Left ventricle myocardium inferior (tissue), 1 donor: ENCODE data around the gene PRKCQ. TPM values are rescaled to one million over a fixed set of nuclear protein-coding genes. Genes with fewer than 3 reads are reported as not detected.
"Not testable (repeated sequence)": the region's sequence is repeated elsewhere in the genome, so short reads cannot be mapped to it uniquely, and the experiment has no call there.

Source experiments
- DNase-seq: peaks from one replicate; pipeline ENCODE4 v3.0.0-alpha.2; 2020
- H3K27ac ChIP-seq: fragments of 200-600 bp; replicated peaks from 2 replicates; pipeline ENCODE4 v1.8.0; 2021
- H3K27me3 ChIP-seq: fragments of 200-600 bp; 2 replicates; pipeline ENCODE4 v1.8.0; 2021; ENCODE audit warnings: low read depth
- H3K36me3 ChIP-seq: fragments of 200-600 bp; 2 replicates; pipeline ENCODE4 v1.8.0; 2021
- H3K4me1 ChIP-seq: fragments of 200-600 bp; 2 replicates; pipeline ENCODE4 v1.8.0; 2021
- H3K4me3 ChIP-seq: fragments of 200-600 bp; 2 replicates; pipeline ENCODE4 v1.8.0; 2021; ENCODE audit warnings: mild to moderate bottlenecking, moderate library complexity
- H3K9me3 ChIP-seq: fragments of 200-600 bp; replicated peaks from 2 replicates; pipeline ENCODE4 v1.8.0; 2021
- CTCF ChIP-seq: fragments of 200-600 bp; IDR thresholded peaks from 2 replicates; pipeline ENCODE4 v1.8.0; 2021; ENCODE audit warnings: antibody characterized with exemption, mild to moderate bottlenecking, borderline replicate concordance
- intact Hi-C: fragments of 100-400 bp; cut with micrococcal nuclease; formaldehyde crosslinking; loops from one replicate; pipeline ENCODE4 v1.11.0; 2022
- total RNA-seq: library from RNA; stranded (reverse); fragmentation: NEBNext Ultra II Directional; extraction: Animal tissue kit (Norgen Biotek cat#: 25700); gene quantifications from one replicate; pipeline ENCODE4 v1.2.1, GENCODE V29; 2021
- donor health status: DM: no; HTN: yes; CAD: no; lungs with severe emphysema.

Gene PRKCQ
- total RNA-seq, 1 donor from 2014 or later, result 0.16 TPM

- intact Hi-C loops, result no loop called here
- no peak overlapping the region for H3K27ac ChIP-seq
- H3K9me3 ChIP-seq, result no peaks in the 10 kb centered on the region
- no peak for DNase-seq
- H3K4me3 ChIP-seq, result no peak overlapping the region
- TF ChIP-seq CTCF, result no peak
- peaks cover 24% of the 10 kb centered on the region for H3K27me3 ChIP-seq
- H3K36me3 ChIP-seq, result no peaks in the 10 kb centered on the region
- H3K4me1 ChIP-seq, result no peaks in the 10 kb centered on the region
Measured at GRCh38 chr10:6473901-6474370, 106.1 kb downstream of the PRKCQ start.

GRCh38 chr10:6473430-6473829 is 106.6 kb downstream of the PRKCQ start:
- H3K27ac ChIP-seq, result no peak overlapping the region
- H3K4me1 ChIP-seq, result no peaks in the 10 kb centered on the region
- no peak overlapping the region for H3K4me3 ChIP-seq
- no peak for TF ChIP-seq CTCF
- intact Hi-C loops, result no loop called here
- peaks cover 29% of the 10 kb centered on the region for H3K27me3 ChIP-seq
- no peak for DNase-seq
- H3K9me3 ChIP-seq, result no peaks in the 10 kb centered on the region
- no peaks in the 10 kb centered on the region for H3K36me3 ChIP-seq

GRCh38 chr10:6472710-6473005 is 107.4 kb downstream of the PRKCQ start:
- H3K4me1 ChIP-seq, H3K4me3 ChIP-seq, H3K36me3 ChIP-seq, H3K9me3 ChIP-seq, H3K27ac ChIP-seq, DNase-seq, intact Hi-C loops: not testable (repeated sequence)
- H3K27me3 ChIP-seq, result peaks cover 33% of the 10 kb centered on the region

GRCh38 chr10:6470894-6471618 is 109.0 kb downstream of the PRKCQ start:
- no peak overlapping the region for H3K4me3 ChIP-seq
- peaks cover 46% of the 10 kb centered on the region for H3K27me3 ChIP-seq
- no peaks in the 10 kb centered on the region for H3K36me3 ChIP-seq
- H3K4me1 ChIP-seq, result no peaks in the 10 kb centered on the region
- no peak overlapping the region for H3K27ac ChIP-seq
- DNase-seq, result no peak
- intact Hi-C loops, result no loop called here
- no peak for TF ChIP-seq CTCF
- H3K9me3 ChIP-seq, result no peaks in the 10 kb centered on the region

GRCh38 chr10:6469661-6470060 is 110.4 kb downstream of the PRKCQ start:
- DNase-seq, result no peak
- no peaks in the 10 kb centered on the region for H3K9me3 ChIP-seq
- no peaks in the 10 kb centered on the region for H3K4me1 ChIP-seq
- no peaks in the 10 kb centered on the region for H3K36me3 ChIP-seq
- no peak for TF ChIP-seq CTCF
- H3K4me3 ChIP-seq, result no peak overlapping the region
- H3K27me3 ChIP-seq, result peaks cover 60% of the 10 kb centered on the region
- no peak overlapping the region for H3K27ac ChIP-seq
- intact Hi-C loops, result no loop called here

GRCh38 chr10:6465854-6466601 is 114.0 kb downstream of the PRKCQ start:
- intact Hi-C loops, result no loop called here
- no peak overlapping the region for H3K27ac ChIP-seq
- no peak overlapping the region for H3K4me3 ChIP-seq
- peaks cover 73% of the 10 kb centered on the region for H3K27me3 ChIP-seq
- no peaks in the 10 kb centered on the region for H3K9me3 ChIP-seq
- H3K36me3 ChIP-seq, result no peaks in the 10 kb centered on the region
- no peak for DNase-seq
- no peak for TF ChIP-seq CTCF
- no peaks in the 10 kb centered on the region for H3K4me1 ChIP-seq
